GM18907 (cell line): ENCODE measurements around the gene UTP4.

Experiments used
- ATAC-seq: cut with Tn5 transposase; IDR thresholded peaks from one replicate; pipeline ENCODE4 v1.9.1; 2021; ENCODE audit warnings: mild to moderate bottlenecking, moderate library complexity; ENCODE audit not compliant: unreplicated experiment

The UTP4 gene

GRCh38 chr16:69169607-69170352 is 37.3 kb downstream of the UTP4 start:
- no peak for ATAC-seq

- no peak for ATAC-seq
Measured at GRCh38 chr16:69171325-69172084, 39.1 kb downstream of the UTP4 start.

- no peak for ATAC-seq
Measured at GRCh38 chr16:69176033-69176800, 43.8 kb downstream of the UTP4 start.

GRCh38 chr16:69179328-69180010 is 47.0 kb downstream of the UTP4 start:
- ATAC-seq: no peak

GRCh38 chr16:69180011-69180338 is 47.5 kb downstream of the UTP4 start:
- no peak for ATAC-seq

- no peak for ATAC-seq
Measured at GRCh38 chr16:69182730-69183416, 50.4 kb downstream of the UTP4 start.

- ATAC-seq: peak; percentile 79
Measured at GRCh38 chr16:69186642-69187445, 54.4 kb downstream of the UTP4 start, which contains the start of gene SNTB2. TSS of gene SNTB2 (plus strand) at chr16:69187164. CDS start at chr16:69187167, 3 bp downstream.

GRCh38 chr16:69187446-69188235 is 55.2 kb downstream of the UTP4 start:
- peak; percentile 41 for ATAC-seq

GRCh38 chr16:69188236-69188549 is 55.7 kb downstream of the UTP4 start:
- ATAC-seq: no peak

- ATAC-seq: no peak
Measured at GRCh38 chr16:69188716-69189115, 56.3 kb downstream of the UTP4 start.

GRCh38 chr16:69190046-69190588 is 57.7 kb downstream of the UTP4 start:
- no peak for ATAC-seq

GRCh38 chr16:69190598-69190997 is 58.1 kb downstream of the UTP4 start:
- ATAC-seq: no peak

GRCh38 chr16:69191136-69191535 is 58.7 kb downstream of the UTP4 start:
- ATAC-seq: no peak

GRCh38 chr16:69193855-69194254 is 61.4 kb downstream of the UTP4 start:
- ATAC-seq: no peak

- no peak for ATAC-seq
Measured at GRCh38 chr16:69194488-69194887, 62.0 kb downstream of the UTP4 start.

- no peak for ATAC-seq
Measured at GRCh38 chr16:69195369-69196029, 63.0 kb downstream of the UTP4 start.

- no peak for ATAC-seq
Measured at GRCh38 chr16:69197573-69197972, 65.1 kb downstream of the UTP4 start.

GRCh38 chr16:69199382-69199781 is 66.9 kb downstream of the UTP4 start:
- no peak for ATAC-seq
